ENCODE results near the gene TUBB2B.
"Not testable (repeated sequence)": the region's sequence is repeated elsewhere in the genome, so short reads cannot be mapped to it uniquely, and the experiment has no call there.

Gene TUBB2B

DNA sequence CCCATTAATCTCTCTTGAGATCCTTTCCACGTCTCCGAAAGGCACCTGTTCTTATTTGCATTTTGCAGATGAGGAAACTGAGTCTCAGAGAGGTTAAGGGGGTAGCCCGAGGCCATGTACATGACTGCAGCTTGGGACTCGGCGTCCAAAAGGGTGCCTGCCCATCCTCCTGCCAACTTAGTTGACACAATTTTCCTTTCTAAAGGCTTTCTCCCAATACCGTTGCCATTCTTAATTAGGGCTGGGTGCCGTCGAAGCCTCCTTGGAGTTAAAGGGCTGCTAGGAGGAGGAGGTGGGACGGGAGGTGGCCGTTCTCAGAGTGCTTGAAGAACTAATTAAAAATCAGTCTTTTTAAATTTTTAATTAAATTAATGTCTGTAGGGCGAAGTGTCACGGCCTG, 30.7 kb upstream of the TUBB2B start:
- DNase-seq = no peak

DNA sequence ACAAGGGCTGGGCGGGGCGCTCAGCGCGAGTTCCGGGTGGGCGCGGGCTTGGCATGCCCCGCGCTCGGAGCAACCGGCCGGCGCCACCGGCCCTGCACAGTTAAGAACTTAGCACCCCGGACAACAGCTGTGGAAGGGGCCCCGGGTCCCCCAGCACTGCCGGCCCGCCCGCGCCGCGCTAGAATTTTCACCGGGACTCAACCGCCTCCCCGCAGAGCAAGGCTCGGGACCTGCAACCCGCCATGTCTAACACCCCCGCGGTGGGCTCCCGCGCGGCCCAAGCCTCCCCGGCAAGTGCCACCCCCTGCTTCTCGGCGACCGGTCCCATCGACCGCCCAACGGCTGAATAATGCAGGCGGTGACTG, 26.1 kb upstream of the TUBB2B start:
- no peak for DNase-seq

DNA sequence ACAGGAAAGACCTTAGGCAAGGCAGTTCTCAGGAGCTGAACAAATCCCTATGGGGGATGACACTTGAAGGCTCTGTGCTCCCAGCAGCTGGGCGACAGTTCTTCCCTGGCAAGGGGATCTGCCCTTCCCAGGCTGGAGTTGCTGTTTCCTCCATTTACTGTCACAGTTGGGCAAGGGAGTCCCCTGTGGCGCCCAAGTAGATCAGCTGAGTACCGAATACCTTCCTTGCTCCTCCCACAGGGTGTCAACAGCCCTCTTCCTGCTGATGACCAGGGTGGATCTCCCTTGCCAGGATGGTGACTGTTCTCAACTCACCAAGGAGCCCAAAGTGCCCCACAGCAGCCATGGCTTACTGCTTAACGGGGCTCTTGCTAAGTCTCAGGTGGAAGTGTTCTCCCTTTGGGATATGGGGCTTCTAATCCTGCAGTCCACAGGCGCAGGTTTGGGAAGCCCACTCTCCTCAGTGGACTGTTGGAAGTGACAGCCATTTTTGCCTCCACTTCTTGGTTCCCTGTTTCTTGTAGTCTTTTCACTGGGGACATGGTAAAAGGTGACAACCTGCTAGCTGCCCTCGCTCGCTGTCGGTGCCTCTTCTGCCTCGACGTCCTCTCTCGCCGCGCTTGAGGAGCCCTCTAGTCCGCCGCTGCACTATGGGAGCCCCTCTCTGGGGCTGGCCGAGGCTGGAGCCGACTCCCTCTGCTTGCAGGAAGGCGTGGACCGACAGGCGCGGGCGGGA, 25.6 kb upstream of the TUBB2B start:
- no peak for DNase-seq

DNA sequence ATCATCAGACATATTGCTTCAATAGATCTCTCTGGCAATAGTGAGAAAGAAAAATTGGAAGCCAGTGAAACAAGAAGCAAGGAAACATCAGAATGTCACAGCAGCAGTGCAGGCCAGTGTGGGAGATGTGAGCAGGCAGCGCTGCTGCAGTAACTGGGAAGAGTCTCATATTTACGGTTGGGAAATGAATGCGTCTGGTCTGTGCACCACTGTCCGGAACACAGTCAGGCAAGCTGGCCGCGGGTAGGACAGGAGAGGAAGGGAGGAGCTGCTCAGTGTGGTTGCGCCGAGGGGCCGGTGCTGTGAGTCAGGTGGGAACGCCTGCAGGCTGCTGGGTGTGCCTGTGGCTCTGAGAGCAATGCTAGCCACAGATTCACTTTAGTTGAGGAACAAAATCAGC, 24.9 kb upstream of the TUBB2B start:
- no peak for DNase-seq

DNA sequence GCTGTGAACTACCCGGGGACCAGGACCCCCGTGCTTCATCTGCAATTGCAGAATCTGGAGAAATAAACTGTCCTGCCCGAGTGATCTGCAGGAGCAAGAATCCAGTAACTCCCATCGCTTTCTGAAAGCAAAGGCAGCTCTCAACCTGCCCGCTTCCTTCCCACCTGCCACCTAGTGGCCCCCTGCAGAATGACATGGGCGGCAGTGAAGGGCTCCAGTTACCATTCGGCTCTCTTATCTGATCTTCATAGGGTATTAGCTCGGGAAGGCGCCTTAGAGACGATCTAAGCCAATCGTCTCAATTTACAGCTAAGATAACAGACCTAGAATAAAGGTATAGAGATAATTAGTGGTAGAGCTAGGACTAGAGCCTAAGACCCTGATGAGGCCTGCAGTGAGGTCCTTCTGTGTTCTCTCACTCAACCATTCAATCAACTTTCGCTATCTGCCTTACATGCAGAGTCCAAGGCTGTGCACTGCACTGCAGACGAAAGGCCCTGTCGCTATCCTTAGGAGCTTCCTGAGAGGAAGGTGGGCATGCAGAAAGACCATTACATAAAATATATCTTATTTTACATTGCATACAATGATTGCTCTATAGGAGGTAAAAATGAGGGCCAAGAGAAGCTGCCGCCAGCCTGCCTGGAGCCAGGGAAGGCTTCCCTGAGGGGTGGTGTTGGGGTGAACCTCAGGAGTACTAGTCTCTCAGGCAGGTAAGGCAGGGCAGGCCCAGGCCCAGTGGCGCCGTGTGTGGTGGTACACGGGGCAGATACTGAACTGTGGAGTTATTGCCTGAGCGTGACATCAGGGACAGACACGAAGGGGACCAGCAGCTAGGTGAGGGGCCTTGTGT, 24.2 kb upstream of the TUBB2B start:
- peak; percentile 7 to 79 (median 63) for DNase-seq

DNA sequence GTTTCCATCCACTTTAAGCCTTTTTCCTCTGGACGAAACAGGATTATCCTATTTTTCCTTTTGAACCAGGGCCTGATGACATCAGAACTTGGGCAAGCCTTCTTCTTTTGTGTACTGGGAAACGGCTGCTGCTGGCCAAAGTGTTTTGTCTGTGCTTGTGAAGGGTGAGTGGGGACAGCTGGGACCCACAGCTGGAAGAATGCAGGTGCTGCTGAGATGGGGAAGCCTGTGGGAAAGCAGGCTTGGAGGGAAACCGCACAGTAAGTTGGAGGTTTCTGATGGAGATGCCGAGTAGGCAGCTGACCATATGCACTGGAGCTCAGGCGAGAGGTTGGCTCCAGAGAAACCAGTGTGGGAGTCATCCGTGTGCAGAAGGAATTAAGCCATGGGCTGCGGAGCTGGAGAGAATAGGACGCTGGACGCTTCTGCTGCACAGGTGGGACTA, 22.8 kb upstream of the TUBB2B start:
- DNase-seq = peak in 4 of 14 donors; percentile 29 to 52 (median 38)

DNA sequence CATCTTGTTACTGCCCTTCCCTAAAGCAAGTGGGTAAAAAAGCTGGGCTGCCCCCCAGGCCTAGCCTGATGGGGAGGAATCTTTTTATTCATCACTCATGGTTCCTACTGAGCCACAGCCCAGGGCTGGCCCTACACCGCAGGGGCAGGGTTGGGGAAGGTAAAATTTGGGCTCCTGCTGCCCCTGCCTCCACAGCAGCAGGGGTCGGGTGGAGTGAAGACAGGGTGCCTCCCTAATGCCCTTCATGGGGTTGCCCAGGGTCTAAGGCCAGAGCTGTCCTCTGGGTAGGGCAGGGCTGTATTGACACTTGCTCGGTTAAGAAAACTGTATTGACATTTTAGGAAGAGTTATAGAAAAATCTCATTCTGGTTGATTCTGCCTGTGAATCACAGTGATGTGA, 22.4 kb upstream of the TUBB2B start:
- no peak for DNase-seq

DNA sequence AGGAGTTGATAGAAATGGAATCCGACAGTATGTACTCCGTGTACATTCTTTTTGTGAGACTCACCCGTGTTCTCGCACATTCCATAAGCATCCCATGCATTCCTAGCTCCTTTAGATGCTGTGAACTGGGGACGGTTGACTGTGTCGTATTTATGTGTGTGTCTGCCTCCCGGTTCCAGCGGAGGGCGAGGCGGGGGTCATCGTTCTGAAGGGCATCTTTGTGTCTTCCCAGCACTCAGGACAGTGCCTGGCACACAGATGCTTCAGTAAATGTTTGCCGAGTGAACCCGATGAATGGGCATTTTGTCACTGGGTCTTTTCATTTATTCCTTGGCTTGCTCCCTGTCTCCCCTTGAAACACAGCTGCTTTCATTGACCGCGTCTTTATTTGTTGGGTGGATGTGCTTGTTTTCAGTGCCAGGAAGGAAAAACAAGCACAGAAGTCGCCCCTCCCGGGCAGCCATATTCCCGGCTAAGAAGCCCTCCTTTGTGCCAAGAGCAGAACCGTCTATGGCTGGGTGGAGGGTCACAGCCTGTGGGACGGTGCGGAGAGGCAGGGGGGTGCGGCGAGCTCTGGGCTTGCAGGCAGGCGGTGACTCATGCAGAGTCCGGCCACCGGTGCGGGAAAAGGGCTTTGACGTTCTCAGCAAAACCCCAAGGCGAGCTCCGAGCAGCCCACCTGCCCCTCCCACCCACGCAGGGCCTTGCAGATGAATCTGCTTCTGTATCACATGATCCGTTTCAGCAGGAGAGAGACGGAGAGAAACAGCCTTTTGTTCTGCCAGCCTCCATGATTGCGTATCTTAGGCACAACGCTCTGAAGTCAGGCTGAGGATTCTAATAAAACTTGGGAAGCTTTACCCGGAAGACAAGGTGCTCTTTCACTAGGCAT, 20.0 kb upstream of the TUBB2B start:
- peak; percentile 11 to 99 (median 92) for DNase-seq

DNA sequence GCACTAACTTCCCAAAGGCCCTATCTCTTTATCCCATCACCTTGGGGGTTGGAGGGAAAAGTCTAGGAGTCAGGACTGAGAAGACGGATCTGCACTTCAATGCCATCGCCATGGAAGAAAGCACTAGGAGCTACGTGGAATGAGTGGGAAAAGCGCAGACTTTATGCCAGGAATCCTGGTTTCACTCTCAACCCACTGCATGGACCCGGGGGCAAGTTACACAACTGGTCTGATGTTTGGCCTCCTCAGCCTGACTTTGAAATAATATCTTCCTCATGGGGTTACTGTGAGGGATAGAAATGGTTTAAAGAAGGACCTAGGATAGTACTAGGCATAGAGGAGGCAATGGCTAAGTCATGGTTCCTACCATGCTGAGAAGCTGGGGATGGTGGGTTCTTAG, 17.8 kb upstream of the TUBB2B start:
- DNase-seq = no peak

DNA sequence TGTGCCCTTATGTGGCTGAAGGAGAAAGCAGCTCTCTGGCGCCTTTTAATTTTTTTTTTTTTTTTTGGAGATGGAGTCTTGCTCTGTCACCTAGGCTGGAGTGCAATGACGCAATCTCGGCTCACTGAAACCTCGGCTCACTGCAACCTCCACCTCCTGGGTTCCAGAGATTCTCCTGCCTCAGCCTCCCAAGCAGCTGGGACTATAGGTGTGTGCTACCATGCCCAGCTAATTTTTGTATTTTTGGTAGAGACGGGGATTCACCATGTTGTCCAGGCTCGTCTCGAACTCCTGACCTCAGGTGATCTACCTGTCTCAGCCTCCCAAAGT, 17.3 kb upstream of the TUBB2B start:
- DNase-seq = peak in 1 of 14 donors; percentile 36

DNA sequence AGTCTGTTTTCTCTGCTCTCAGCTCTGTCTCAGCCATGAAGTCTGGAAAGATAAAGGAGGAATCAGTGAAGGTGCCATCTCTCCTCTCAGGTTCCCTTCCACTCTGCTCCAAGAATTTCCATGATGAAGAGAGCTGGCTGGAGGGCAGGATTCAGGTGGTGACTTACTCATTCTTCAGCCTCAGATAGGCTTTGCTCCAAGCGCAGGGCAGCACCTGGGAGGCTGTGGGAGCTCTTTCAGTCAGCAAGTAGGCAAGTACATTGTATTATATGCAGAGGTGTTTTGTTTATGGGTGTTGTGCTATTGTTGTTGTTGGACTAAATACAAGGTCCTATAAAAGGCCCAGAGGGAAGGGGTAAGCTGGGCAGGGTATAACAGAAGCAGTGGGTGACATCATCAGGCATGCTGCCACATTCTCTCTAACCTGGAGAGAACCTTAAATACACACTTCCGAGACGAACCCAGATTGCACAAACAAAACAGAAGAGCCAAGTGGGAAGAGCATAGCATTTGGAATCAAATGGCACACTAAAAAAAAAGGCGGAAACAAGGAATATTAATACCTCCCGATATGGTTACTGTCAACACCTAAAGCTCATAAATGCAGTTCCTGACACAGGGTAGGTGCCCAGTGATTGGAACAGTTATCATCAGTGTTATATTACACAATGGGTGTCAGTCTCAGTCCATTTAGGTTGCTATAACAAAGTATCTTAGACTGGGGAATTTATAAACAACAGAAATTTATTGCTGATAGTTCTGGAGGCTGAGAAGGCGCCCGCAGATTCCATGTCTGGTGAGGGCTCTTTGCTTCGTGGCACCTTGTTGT, 16.8 kb upstream of the TUBB2B start:
- no peak for DNase-seq

DNA sequence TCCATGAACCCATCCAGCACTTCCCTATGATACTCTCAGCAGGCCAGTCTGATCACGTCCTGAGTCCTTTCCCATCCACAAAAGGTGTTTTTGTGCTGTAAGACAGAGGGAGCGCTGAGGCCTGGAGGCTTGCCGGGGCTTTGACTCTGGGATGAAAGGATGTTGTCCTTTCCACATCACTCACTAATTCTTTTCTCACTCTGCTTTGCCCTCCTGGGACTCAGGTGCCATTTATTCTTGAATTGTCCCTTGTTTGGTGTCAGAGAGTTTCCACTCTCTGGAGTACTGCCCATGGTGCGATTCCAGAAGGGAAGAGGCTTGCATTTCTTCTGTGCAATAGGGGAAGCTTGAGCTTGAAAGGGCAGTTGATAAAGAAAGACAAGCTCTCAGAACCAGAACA, 15.3 kb upstream of the TUBB2B start:
- no peak for DNase-seq

DNA sequence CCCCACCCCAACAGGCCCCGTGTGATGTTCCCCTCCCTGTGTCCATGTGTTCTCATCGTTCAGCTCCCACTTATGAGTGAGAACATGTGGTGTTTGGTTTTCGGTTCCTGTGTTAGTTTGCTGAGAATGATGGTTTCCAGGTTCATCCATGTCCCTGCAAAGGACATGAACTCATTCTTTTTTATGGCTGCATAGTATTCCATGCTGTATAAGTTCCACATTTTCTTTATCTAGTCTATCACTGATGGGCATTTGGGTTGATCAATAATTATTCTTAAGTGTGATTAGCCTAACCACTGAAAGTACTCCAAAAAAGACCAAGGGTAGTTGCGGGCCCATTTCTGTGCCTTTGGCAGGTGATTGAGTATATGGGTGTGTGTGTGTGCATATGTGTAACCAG, 14.3 kb upstream of the TUBB2B start:
- DNase-seq = not testable (repeated sequence)

DNA sequence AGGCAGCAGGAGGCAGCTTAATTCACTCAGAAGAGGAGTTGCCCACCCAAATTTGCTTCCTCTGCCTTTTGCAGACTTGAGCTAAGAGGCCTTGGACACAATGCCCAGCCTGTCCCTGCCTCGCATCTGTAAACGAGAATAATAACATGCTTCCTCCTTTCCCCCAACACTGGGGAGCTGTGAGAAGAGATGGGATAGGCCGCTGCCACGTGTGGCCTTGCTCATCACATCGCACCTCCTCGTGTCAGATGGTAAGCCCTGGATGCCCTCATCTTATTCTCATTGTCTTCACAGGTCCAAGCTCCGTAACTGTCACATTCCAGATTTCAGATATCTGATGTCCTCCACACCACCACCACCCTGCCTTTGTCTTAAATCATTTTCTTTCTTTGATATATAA, 13.1 kb upstream of the TUBB2B start:
- peak in 1 of 14 donors; percentile 21 for DNase-seq

DNA sequence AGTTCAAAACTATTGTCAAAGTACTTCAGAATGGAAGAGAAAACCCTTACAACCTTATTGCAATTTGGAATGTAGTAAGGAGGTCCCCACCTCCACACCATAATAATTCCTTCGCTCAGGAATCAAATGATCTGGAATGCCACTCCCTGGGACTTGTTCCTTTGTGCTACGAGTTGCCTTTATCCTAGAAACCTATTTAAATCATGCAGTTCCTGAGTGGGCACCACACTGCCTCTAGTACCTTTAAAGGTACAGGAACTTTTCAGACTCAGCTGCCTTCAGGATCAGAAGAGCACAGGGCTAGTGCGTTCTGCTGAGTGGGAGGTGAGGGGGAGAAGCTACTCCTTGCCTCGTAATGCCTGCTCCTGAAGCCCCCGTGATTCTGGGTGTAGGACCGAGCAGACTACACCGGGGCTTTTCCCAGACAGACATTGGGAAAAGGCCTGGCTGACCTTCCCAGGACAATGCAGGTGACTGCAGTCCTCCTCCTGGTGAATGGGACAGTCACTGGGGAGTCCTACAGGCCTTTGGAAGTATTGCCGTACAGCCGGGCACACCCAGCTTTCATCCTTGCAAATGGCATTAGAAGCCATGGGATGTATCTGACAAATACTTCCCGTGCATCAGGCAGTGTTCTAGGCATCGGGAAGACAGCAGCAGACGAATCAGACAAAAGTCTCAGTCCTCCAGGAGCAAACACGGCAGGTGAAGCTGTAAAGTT, 11.8 kb upstream of the TUBB2B start:
- no peak for DNase-seq

DNA sequence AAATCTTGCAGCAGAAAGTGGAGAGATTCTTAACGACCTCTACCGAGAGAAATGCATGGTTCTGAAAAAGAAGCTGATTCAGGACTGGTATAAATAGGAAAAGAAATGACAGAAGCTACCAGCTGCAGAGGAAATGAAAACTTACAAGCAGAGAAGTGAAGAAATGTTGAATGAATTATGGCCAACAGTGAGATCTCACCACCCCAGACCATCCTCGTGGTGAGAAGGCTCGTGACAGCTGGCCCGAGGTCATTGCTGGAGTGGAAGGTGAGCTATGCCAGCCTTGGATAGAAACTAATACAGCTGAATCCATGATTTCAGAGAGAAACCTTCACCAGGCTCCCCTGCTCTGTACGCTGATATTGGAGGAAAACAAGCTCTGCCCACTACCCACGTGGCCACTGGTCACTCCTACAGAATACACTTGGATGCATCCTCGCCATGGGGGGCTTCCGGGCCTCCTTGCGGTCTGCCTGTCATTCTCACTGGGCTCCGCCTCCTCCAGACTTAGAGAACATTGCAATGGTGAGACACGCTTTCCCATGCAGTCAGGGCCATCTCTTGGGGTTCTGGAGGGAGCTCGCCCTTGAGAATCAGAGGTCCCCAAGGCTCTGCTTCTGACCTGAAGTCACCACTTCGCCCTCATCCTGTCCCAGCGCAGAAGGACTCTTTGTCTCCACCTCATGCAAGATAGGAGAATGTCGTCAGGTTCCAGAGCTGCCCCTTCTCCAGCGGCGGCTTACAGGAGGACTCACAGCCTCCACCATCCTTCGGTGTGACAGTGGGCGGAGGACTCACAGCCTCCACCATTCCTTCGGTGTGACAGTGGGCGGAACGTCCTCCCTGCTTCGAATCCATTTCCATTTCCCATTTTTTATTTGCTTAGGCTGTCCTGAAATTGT, 10.6 kb upstream of the TUBB2B start:
- DNase-seq = peak in 1 of 14 donors; percentile 13

DNA sequence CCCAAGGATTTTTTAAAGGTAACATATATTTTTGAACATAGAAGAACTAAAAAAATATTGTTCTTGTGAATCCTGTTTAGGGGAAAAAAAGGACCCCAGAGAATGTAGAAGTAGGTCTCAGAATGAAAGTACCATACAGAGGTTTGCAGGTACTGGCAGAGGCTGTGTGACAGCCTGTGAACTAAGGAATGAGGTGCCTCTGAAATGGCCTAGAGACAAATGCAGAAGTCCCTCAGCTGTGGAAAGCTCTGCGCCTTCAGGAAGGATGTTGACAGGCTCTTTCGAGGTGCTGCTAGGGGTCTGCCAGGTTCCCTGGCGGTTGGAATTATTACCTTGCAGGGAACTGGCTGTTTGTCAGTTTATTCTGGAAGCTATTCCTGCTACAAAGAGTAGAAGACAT, 8.6 kb upstream of the TUBB2B start:
- DNase-seq = no peak

DNA sequence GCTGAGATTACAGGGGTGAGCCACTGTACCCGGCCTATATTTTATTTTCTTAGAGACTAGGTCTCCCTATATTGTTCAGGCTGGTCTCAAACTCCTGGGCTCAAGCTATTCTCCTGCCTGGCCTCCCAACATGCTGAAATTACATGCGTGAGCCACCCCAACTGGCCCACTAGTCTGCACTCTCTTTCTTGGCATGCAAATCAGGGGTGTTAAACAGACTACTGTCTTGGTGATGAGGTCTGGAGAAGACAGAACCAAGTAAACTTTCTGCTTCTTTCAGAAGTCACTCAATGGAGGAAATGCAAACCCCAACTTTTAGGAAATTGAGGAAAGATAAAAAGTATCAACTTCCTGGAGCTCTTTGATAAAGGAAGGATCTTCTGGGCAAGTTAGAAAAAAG, 8.0 kb upstream of the TUBB2B start:
- DNase-seq = no peak

DNA sequence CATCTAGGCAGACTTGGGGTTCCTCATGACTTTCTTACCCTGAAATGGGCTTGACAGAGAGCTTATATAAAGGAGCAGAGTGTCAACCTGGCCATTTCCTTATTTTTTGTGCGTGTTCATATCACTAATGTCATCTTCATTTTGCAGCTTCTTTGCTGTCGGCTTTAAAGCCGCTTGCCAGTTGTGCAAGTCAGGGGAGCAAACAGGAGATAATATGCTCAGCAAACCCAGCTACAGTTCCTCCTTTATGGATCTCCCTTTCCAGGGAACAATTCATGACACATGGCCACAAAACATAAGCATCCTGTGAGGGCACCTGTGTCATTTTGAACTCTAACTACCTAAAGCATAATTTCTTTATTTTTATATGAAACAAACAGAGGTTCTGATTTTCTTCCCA, 6.5 kb upstream of the TUBB2B start:
- DNase-seq = no peak

DNA sequence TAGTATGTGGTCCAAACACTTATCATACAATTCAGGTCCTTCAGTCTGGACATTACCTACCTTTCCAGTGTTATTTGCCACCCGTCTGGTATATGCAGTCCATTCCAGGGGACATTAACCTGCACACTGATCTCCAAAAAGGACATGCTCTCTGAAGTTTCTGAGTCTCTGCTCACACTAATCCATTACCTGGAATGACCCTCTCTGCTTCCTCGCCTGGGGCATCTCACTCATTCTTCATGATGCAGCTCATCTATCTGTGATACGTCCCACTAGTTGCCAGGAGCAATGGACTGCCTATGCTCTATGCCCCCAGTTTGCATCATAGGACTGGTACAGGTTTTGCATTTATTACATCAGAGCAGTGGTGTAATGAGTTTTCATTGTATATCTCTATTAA, 5.9 kb upstream of the TUBB2B start:
- peak in 1 of 14 donors; percentile 59 for DNase-seq
